HL-60 (cell line): ENCODE data around the gene AQP2.

Source experiments
- POLR2AphosphoS5 ChIP-seq: IDR thresholded peaks from 2 replicates; pipeline ENCODE4 v1.6.1; 2012; ENCODE audit warnings: low read depth
- TF ChIP-seq, protein P1 (sequence below): IDR thresholded peaks from one replicate; pipeline ENCODE4 v1.5.1; 2011; ENCODE audit warnings: low read length, control low read depth, inconsistent platforms; ENCODE audit not compliant: insufficient read depth

DNA sequence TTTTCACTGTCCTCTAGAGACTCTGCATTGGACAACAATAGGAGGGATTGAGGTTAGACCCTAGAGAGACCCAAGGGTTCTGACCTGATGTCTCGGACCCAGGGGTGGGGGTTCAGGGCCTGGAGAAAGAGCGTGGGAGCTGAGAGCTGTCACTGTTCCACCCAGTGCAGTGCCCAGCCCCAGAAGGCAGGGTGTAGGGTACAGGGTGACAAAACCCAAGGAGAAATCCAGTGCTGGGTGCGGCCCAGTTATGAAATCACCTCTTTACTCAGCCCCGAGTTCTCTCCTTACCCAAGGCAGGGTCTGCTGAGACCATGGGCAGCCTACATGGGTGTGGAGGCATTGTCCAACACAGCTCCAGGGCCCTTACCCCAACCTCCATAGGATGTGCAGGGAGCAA lies 2.6 kb downstream of the AQP2 start:
- TF ChIP-seq, protein P1, sequence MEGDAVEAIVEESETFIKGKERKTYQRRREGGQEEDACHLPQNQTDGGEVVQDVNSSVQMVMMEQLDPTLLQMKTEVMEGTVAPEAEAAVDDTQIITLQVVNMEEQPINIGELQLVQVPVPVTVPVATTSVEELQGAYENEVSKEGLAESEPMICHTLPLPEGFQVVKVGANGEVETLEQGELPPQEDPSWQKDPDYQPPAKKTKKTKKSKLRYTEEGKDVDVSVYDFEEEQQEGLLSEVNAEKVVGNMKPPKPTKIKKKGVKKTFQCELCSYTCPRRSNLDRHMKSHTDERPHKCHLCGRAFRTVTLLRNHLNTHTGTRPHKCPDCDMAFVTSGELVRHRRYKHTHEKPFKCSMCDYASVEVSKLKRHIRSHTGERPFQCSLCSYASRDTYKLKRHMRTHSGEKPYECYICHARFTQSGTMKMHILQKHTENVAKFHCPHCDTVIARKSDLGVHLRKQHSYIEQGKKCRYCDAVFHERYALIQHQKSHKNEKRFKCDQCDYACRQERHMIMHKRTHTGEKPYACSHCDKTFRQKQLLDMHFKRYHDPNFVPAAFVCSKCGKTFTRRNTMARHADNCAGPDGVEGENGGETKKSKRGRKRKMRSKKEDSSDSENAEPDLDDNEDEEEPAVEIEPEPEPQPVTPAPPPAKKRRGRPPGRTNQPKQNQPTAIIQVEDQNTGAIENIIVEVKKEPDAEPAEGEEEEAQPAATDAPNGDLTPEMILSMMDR, result no peak
- no peak for TF ChIP-seq POLR2AphosphoS5
